GM12874 (cell line): ENCODE measurements around the gene UQCR11.

Experiments used
- TF ChIP-seq, protein P1 (sequence below): IDR thresholded peaks from 2 replicates; pipeline ENCODE4 v1.5.1; 2011; ENCODE audit warnings: low read depth, mild to moderate bottlenecking, control low read depth, low read length, moderate library complexity; ENCODE audit not compliant: insufficient read depth

Gene UQCR11

DNA sequence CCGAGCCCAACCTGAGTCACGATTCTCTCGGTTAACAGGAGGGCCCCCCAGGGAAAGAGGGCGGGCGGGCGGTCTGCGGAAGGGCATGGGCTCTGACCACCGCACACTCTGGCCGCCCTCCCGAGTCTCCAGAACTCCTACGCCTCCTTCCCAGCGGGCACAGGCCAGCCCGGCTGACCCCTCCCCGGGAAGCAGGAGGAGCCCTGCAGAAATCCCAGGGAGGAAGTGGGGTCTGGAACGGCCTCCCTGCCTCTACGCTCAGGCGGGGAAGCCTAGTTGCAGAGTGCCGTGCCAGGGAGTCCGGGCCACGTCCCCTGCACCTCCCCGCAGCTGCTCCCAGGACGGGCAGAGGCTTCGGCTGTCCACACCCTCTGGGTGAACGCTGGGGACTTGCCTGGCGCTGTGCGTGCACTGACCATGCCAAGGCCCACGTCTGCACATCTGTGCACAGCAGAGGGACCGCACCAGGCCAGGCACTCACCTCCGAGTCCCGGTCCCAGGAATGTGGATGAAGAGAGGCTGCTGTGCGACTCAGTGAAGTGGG, 26.4 kb upstream of the UQCR11 start:
- TF ChIP-seq, protein P1, sequence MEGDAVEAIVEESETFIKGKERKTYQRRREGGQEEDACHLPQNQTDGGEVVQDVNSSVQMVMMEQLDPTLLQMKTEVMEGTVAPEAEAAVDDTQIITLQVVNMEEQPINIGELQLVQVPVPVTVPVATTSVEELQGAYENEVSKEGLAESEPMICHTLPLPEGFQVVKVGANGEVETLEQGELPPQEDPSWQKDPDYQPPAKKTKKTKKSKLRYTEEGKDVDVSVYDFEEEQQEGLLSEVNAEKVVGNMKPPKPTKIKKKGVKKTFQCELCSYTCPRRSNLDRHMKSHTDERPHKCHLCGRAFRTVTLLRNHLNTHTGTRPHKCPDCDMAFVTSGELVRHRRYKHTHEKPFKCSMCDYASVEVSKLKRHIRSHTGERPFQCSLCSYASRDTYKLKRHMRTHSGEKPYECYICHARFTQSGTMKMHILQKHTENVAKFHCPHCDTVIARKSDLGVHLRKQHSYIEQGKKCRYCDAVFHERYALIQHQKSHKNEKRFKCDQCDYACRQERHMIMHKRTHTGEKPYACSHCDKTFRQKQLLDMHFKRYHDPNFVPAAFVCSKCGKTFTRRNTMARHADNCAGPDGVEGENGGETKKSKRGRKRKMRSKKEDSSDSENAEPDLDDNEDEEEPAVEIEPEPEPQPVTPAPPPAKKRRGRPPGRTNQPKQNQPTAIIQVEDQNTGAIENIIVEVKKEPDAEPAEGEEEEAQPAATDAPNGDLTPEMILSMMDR = no peak

GRCh38 chr19:1630811-1631210, 25.5 kb upstream of the UQCR11 start:
- TF ChIP-seq, protein P1 = no peak

DNA sequence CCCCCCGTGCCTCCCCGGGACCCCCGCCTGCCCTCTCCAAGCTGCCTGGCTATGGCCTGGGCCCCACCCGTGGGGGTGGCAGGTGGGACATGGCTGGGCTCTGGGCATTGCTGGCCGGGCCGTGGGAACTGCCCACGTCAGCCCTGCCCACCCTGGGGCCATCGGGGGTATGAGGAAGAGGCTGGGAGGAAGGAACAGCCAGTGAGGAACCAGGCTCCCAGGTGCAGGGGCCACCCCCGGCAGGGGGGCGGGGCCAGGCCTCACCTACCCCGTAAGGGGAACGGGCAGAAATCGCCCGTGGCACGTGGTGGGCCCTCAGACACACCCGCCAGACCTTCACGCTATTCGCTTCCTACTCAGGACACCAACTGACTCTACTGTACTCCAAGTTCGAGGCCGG, 24.8 kb upstream of the UQCR11 start:
- TF ChIP-seq, protein P1 = no peak

DNA sequence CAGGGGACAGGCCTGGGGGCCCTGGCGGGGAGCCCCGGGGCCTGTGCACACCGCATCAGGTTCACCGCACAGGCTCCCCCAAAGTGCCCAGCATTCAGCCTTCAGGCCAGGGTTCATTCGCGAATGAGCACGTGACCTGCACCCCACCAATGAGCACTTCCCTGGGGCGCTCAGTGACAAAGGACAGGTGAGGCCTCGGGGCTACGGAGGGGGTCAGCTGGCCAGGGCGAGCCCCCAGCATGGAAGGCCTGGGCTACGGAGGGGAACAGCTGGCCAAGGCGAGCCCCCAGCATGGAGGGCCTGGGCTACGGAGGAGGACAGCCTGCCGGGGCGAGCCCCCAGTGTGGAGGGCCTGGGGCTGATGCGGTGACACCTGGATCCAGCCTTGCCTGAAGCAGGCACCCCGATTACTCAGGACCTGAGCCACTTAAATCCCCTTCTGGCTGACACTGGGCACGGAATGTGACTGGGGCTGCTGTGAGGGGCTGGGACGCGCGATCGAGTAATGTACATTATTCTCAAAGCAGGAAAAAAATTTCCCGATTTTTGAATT, 24.1 kb upstream of the UQCR11 start:
- TF ChIP-seq, protein P1 = no peak

GRCh38 chr19:1627194-1627593, 21.9 kb upstream of the UQCR11 start:
- TF ChIP-seq, protein P1 = no peak

DNA sequence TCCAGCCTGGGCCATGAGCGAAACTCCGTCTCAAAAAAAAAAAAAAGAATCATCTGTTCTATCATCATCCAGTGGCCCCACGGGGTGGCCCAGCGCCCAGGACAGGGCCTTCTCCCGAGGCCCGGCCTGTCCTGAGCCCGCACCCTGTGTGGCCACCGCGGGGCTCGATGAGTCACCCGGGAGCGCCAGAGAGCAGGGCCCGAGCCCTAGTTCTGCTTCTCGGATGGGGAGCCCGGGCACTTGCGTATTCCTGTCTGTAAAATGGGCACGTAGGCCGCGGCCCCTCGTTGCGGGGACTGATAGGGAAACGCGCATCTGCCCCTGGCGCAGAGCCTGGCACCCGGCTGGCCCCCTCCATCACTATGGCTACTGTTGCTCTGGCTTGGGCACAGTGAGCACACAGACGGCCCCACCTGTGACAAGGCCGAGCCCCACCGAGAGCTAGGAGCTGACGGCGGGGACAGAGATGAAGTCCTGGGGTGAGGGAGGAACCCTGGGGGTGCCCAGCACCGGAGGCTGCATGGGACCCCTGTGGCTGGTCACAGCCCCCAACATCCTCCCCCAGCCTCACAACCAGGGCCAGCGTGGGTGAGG, 21.3 kb upstream of the UQCR11 start:
- TF ChIP-seq, protein P1 = no peak

DNA sequence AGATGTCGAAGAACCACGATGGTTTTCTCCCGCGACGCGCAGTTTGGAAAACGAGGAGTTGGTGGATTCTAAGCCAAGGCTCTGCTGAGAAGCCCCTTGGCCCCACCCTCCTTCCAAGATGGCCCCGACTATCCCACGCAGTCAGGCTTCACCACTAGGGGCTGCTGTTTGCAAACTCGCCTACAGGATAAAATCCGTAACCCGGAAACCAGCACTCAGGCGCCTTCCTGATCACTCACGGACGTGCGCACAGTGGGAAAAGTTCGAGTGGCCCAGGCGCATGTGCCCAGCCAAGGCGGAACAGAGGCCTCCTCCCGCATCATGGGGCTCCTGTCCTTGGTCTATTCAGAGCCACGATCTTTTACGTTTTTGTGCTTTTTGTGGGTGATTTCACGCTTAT, 19.2 kb upstream of the UQCR11 start:
- TF ChIP-seq, protein P1 = peak; percentile 93
